HG02884 (cell line): ENCODE measurements around the gene TCEAL4.

Experiments used
- ATAC-seq: cut with Tn5 transposase; IDR thresholded peaks from one replicate; pipeline ENCODE4 v1.9.1; 2021; ENCODE audit warnings: mild to moderate bottlenecking, moderate library complexity; ENCODE audit not compliant: unreplicated experiment

Gene TCEAL4

DNA sequence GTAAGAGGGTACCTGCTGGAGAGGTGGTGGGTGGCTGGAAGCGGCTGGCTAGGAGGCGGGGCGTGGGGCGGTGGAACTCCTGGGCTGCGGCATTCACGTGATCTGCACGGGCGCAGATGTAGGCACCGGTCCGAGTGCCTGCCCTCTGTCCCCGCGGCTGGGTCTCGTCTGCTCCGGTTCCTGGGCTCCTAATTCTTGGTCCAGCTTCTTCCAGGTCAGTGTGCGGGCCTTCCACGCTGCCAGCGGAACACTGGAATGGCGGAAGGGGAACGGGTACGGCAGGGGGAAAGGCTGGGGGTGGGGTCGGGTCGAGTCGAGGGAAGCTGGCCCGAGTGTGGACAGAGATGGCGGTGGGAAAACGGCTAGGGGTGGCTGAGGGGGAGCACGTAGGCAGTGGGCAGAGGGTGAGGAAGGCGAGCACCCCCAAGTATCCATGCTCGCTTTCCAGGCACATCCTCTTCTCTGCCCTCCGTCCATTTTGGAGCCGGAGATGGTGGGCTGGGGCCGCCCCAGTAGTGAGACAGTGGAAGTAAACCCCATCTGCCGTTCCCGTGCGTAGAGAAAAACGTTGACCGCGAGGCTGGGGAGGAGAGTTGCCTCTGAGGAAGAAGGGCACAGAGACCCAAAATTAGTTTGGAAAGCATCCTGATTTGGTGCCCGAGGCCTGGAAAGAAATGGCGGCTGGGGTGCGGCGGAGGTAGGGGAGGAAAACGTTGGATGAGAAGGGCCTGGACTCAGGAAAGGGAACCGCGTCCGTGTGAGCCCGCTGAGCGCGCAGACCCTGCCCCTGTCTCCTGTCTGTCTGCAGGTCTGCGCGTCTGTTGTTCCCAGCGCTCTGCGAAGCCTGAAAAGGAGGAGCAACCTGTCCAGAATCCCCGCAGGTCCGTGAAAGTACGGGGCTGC is at the start of gene TCEAL4:
TSS of gene TCEAL4 (plus strand) at position 105 of the 903 bp plus-strand sequence. CDS start 1,161 bp downstream, outside the sequence.
- peak; percentile 82 for ATAC-seq

DNA sequence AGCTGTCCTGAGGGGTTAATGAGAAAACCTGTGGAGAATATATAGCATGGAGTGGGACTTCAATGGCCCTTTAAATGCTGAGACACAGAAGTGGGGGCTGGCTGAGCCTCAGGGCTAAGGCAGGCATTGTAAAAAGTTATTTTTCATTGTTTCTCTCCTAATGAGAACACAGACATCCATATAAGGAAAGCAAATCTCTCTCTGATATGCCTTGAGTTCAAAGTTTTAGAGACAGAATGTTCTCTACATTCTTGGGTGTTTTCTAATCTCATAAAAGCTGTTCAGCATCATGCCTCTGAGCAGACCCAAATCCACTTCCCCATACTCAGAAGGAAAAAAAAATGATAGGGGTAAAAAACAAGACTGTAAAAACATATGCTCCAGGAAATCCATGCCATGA is 49.2 kb upstream of the TCEAL4 start:
- ATAC-seq: no peak

DNA sequence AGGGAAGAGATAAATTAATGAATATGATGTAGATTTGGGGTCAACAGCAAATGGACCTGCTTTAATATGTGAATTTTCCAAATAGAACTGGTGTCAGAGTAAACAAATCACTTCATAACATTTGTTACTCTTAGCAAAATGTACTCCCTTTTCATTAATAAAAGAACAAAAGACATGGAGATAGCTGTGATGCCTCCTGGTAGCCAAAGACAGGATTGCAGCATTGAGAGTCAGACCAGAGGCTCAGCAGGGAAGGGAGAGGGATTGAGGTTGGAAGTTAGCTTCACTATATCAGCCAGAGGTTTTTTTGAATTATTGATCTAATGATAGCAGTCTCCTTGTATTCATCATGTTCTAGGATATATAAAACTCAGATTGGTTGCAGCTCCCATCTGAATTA is 48.6 kb upstream of the TCEAL4 start:
- no peak for ATAC-seq

DNA sequence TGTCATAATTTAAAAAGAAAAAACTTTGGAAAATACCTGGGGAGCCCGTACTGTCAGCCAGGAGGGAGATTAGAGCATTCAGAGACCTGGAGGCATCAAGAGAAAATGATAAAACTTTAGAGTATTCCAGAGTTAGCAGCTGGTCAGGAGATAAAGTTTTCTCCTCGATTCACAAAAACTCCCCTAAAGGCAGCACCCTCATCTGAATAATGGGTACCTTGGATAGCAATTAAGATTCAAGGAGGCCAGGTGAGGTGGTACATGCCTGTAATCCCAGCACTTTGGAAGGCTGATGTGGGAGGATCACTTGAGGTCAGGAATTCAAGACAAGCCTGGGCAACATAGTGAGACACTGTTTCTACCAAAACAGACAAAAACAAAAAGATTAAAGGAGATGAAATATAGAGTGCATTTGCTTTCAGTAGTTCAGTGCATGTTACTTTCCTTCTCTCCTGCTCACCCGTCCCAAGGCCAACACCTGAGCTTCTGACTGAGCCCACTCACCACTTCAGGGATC is 47.4 kb upstream of the TCEAL4 start:
- ATAC-seq: no peak

DNA sequence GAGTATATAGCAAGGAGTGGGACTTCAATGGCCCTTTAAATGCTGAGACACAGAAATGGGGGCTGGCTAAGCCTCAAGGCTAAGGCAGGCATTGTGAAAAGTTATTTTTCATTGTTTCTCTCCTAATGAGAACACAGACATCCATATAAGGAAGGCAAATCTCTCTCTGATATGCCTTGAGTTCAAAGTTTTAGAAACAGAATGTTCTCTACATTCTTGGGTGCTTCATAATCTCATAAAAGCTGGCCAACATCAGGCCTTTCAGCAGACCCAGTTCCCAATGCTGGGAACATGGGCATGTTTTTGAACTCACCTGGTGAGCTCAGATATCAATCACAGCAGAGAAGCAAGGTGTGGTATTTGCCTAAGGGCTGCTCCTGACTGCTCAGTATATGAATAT is 46.6 kb upstream of the TCEAL4 start:
- no peak for ATAC-seq

DNA sequence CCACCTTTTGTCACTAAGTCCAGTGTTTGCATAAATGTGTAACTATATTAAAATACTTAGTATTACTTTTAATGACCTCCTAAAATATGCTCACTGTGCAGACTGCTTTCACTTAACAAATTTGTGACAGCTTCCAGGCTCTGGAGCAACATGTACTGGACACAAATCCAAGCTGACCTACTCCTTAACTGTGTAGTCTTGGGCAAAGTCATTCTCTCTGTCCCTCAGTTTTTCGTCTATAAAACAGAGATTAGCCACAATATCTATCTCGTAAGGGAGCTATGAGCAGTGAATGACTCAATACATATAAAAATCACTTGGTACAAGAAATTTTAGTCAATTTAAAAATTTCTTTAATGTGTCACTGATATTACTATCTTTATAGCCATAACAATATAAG is 45.6 kb upstream of the TCEAL4 start:
- no peak for ATAC-seq

DNA sequence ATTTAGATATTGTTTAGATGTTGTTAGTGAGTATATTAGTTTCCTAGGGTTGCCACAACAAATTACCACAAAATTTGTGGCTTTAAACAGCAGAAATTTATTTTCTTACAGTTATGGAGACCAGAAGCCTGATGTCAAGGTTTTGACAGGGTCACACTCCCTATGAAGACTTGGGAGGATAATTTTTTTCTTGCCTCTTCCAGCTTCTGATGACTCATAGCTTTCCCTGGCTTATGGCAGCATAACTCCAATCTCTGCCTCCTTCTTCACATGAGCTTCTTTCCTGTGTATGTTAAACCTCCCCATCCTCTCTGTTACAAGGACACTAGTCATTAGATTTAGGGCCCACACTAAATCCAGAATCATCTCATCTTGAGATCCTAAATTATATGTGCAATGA is 45.2 kb upstream of the TCEAL4 start:
- ATAC-seq: no peak

DNA sequence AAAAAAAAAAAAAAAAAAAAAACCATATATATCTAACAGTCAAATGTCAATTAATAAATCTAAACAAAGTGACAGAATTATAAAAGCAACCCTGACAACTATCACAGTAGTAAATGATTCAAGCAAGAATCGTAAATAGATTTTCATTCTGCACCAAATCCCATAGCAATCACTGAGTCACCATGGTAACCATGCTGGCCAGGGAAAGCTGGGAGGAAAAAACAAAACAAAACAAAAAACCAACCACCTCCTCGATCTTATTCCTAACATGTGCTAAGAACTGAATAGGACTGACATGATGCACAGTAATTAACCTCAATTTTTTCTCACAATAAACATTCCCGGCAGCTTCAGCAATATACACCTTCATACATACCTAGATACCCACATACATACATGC is 35.4 kb upstream of the TCEAL4 start:
- no peak for ATAC-seq

DNA sequence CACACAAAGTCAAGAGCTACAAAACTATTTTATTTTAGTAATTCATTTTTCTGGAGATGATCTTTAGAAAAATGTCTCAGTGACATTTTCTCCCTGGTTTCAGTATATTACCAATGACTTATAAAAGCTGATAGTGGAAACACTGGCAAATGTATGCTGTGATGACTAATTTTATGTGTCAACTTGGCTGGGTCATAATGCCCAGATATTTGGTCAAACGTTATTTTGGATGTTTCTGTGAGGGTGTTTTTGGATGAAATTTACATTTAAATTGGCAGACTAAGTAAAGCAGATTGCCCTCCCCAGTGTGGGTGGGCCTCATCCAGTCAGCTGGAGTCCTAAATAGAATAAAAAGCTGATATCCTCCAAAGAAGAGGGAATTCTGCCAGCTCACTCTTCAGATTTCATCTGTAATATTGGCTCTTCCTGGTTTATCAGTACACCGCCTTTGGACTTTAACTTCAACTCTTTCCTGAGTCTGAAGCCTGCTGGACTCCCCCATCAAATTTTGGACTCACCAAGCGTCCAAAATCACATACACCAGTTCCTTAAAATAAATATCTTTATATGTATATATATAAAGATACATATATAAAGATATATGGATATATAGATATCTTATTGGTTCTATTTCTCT is 34.8 kb upstream of the TCEAL4 start:
- ATAC-seq: no peak

DNA sequence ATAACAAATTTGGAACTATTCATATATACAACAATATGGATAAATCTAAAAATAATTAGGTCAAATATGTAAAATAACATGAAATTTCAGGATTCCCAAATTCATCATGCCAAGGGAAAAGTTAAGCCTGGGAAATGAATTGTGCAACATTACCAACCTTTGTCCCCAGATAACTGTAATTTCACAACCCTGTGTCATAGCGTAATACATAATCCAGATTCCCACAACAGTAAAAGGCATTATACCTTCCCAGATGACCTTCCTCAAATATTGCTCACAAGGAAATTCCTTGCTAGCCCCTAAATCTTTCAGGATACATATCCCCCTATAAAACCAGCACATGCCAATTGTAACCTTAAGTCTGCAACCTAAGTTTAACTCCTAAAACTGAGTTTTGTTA is 33.1 kb upstream of the TCEAL4 start:
- no peak for ATAC-seq

DNA sequence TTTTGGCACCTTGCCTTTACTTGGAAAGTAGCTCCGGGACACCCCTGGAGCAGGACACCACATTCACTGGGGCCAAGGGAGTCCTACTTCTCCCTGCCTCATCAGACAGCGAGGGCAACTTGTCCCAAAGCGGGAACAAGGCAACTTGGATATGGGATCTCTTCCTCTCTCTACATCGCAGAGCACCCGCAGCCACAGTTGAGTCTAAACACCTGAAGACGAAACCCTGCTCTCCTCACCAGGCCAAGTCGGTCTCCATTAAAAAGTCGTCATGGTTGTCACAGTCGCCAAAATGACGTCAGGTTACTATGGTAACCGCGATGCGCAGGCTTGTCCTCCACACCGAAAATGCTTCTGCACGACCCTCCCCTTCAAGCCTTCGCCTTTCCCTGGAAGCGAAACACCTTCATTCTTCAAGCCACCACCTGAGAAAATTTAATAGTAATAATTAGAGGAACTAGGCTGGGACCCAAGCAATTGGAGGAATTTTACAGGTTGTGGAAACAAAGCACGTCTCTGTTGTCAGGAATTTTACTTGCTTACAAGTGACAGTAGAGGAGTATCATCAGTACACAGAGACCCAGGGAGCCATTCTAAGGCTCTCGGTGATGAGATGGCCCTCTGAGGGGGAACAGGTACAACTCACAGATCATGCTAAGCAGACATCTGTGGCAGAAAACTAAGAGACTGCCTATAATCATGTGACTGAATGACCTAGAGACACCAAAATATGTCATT is 30.5 kb upstream of the TCEAL4 start:
- peak; percentile 99 for ATAC-seq

DNA sequence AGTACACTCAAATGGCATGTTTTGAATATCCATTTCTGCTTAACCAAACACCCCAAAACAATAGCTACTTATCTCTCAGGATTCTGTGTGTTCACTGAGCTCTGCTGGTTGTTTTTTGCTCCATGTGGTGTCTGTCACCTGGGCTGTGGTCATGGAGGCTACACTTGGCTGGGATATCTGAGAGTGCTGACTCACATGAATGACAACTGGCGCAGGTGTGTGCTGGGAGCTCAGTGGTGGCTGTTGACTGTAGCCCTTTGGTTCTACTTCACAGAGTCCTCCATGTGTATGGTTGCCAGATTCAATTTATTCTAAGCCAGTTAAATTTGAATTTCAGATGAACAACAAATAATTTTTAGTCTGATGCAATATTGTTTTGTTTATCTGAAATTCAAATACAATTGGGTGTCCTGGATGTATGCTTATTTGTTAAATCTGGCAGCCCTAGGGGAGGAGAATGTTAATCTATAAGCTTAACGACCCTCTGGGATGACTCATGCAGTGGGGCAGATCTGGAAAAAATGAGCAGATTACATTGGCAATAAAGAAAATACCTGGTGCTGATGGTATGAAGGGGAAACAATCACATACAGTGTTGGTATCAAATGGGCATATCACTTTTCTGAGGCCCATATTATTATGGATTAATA is 28.2 kb upstream of the TCEAL4 start:
- no peak for ATAC-seq

DNA sequence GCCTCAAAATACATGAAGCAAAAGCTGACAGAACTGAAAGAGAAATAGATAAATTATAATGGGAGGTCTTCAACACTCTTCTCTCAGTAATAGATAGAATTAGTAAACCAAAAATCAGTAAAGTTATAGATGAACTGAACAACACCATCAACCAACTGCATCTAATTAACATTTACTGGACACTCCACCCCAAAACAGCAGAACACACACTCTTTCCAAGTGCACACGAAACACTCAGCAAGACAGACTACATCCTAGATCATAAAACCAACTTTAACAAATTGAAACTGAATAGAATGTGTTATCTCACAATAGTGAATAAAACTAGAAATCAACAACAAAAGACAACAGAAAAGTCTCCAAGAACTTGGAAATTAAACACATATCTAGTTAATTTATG is 25.1 kb upstream of the TCEAL4 start:
- no peak for ATAC-seq

DNA sequence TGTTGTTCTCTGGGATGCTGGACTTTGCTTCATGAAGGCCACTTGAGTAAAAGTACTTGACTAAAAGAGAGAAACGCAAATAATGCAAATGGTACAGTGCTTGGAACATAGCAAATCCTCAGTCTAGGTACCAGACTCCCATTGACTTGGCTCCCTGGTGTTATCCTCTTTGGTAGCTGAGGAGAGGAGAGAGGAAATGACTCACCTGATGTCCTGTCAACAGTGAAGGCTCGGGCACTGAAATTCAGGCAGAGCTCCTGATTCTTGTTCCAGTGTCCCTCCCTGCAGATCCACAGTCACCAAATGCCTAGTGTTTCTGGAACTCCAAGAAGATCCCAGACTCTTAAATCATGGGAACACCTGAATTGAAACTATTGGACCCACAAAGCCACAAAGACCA is 22.5 kb upstream of the TCEAL4 start:
- ATAC-seq: no peak

DNA sequence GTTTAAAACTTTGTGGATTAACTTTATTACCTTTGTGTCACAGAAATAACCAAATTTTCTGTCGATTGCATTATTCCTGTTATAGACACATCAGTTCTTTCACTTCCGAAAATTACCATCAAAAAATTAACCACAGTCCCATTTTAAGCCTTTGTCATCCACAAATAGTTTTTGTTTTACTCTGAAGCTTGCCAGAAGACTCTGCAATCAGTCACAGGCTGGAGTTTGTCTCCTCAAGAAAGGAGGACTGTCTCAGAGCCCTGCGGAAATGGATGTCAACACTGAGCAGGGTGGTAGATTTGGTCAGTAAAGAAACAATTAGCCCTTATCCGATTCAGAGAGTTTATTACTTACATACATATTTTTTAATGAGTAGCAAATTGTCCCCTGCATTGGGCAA is 20.1 kb upstream of the TCEAL4 start:
- ATAC-seq: no peak

DNA sequence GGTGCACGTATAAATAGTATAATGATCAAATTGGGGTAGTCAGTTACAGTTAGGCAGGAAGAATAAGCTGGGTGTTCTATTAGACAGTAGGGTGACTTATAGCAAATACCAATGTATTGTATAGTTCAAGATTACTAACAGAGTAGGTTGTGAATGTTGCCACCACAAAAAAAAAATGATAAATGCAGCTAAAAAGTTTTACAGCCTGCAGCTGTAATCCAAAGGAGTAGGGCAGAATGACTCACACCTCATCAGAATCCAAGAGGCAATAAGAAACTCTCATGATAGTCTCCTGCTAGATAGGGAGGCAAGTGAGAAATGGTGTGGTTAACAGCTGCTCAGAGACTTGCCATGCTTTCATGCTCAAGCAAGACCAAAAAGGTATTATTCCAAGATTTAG is 19.6 kb upstream of the TCEAL4 start:
- no peak for ATAC-seq

DNA sequence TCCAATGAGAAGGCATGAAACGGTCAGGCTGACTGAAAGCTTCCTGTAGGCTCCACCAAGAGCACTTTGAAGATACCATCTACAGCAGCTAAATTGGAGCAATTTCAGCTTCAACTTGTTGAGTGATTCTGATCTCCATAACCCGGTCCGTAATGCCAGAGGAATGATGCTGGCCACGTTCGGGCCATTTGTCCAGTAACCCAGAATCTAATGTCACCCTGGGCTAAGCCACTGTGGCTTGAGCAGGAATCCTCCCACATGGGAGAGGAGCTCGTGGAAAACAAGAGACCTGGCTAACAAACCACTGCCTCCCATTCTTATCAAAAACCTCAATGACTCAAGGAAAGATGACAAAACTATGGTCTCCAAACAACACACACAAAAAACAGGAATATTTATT is 14.2 kb upstream of the TCEAL4 start:
- ATAC-seq: no peak

DNA sequence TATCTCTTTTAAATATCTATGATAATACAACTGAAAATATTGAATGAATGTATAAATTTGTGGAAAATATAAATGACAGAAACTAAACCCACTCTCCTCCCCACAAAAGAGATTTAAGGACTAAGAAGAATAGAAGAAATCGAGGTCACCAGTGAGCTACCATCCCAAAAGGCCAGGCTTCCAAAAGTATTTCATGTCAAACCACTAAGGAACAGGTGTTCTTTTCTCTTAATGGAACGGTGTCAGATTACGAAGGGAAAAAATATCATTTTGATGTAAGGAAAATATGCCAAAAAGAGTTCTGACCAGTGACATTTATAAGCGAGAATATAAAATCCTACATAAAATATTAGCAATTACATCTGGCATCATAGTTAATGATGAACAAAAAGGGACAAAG is 13.6 kb upstream of the TCEAL4 start:
- no peak for ATAC-seq

DNA sequence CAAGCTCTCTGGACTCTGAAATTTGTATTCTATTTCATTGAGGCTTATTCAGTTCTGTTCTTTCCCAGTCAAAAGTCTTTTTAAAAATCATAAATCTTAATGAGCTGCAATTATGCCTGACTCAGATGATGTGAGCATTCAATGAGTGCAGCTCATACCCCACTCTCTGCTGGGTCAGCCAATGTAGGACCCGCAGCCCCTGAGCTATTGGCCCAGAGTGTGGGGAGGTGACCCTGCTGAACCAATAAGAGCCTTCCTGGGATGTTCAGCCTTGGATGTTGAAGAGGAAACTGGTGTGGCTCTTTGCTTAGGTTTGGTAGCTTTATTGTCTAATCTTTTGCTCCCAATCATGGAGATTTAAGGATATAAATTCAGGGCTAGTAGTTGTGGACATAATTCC is 12.1 kb upstream of the TCEAL4 start:
- ATAC-seq: no peak

DNA sequence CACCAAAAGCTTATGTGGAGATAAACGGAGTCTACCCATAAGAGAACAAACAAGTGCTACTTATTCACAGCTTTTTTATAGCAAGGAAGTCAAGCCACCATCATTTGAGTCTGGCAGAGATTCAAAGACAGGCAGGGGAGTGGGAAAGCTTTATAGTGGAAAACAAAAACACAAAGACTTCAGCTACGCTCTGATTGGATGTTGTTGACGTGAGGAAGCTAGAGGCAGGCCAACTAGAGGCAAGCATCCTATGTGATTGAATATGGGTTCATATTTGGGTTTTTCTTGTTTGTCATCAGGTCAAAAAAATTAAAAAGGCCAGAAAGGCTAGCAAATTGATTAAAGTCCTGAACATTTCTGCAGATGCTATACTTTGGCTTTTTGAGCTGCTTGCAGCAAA is 719 bp upstream of the TCEAL4 start:
- ATAC-seq: no peak

DNA sequence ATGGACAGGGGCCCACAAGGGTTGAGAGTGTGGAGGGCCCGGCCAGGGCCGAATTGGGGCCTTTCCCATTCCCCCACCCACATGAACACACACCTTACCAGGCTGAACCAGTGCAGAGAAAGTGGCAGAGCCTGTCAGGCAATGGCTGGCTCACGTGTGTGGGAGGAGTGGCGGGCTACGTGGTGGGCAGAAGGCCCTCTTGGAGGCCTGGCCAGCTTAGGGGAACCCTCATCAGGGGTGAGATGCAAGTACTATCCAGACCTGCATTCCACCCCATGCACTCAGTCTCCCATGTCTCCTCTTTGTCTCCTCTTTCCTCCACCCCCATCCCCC is 965 bp downstream of the TCEAL4 start:
- ATAC-seq: peak; percentile 27
